Smooth muscle cell of the coronary artery (primary cell): ENCODE data around the gene UBALD2. TPM values are rescaled to one million over a fixed set of nuclear protein-coding genes. Genes with fewer than 3 reads are reported as not detected.

Experiments
- total RNA-seq: library from RNA; depleted of rRNA; stranded (reverse); fragments of >200 nt; gene quantifications from 2 replicates; pipeline ENCODE4 v1.2.3, GENCODE V29; 2014; ENCODE audit warnings: low replicate concordance

Gene UBALD2
- 1.6 and 2.6 TPM in 2 replicates for total RNA-seq

GRCh38 chr17:76264755-76265623 is at the start of gene UBALD2:
Gene UBALD2, plus strand, starts transcription at chr17:76265348. Its CDS starts 158 bp downstream, at chr17:76265506.

DNA sequence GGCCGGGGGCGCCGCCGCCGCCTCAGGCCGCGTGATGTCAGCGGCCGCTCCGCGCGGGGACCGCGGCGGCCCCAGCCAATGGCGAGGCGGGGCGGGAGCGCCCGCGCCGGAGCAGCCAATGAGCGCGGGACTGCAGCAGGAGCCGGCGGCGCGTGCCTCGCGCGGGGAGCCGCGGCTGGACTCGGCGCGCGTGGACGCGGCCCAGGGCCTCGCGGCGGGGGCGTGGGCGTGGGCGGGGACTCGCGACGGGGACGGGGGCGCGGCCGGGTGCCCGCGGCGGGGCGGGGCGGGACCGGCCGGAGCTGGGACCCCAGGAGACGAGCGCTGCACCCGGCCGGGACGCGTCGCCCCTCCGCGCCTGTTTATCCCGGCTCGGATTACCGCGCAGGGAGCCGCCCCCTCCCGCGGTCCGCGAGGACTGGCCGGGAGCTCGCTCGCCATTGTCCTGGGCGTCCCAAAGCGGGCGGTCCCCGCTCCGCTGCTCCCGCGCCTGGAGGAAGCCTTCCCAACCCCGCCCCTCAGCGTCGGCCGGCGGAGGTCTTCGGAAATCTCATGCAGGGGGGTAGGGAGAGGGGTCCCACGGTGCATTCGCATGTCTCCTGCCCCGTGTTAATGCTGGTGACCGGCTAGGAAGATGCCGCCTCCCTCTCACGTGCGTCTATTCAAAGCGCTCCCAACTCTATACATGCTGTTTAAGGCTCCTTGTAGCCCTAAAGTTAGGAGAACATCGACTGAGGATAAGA is 24.5 kb upstream of the UBALD2 start, which contains the start of gene RNF157:
RNF157 (minus strand) TSS at position 33 of the 743 bp plus-strand sequence. CDS start 253 bp downstream, outside the sequence.

GRCh38 chr17:76307966-76308338 is 42.8 kb downstream of the UBALD2 start, which contains the start of gene QRICH2:
Gene QRICH2, minus strand, starts transcription at chr17:76308276. Its CDS starts 278 bp downstream, at chr17:76307998.

Other genes with a start within 250 kb of the UBALD2 start
- gene EVPL, start 238.0 kb upstream of the UBALD2 start, total RNA-seq, result not detected in 2 replicates
- 21.1 and 33.0 TPM in 2 replicates for gene SRP68, start 192.8 kb upstream of the UBALD2 start, total RNA-seq
- not detected in 2 replicates for gene GALR2, start 190.6 kb upstream of the UBALD2 start, total RNA-seq
- not detected in 2 replicates for gene ZACN, start 186.2 kb upstream of the UBALD2 start, total RNA-seq
- gene EXOC7, start 161.6 kb upstream of the UBALD2 start, total RNA-seq, result 82.0 and 180 TPM in 2 replicates
- gene FOXJ1, start 124.1 kb upstream of the UBALD2 start, total RNA-seq, result not detected in 2 replicates
- 2.3 TPM in 1 of 2 replicates, not detected in the other for gene RNF157, start 24.9 kb upstream of the UBALD2 start, total RNA-seq
- gene QRICH2, start 42.9 kb downstream of the UBALD2 start, total RNA-seq, result 2.3 and 6.0 TPM in 2 replicates
- 27.8 and 28.0 TPM in 2 replicates for gene PRPSAP1, start 88.6 kb downstream of the UBALD2 start, total RNA-seq
- gene SPHK1, start 119.3 kb downstream of the UBALD2 start, total RNA-seq, result 23.4 and 80.7 TPM in 2 replicates
- gene UBE2O, start 187.8 kb downstream of the UBALD2 start, total RNA-seq, result 15.7 and 39.7 TPM in 2 replicates
- gene AANAT, start 202.3 kb downstream of the UBALD2 start, total RNA-seq, result not detected in 2 replicates
- gene RHBDF2, start 236.1 kb downstream of the UBALD2 start, total RNA-seq, result 1.2 and 5.9 TPM in 2 replicates